CD14-positive monocyte (primary cell): ENCODE results near the gene OGFRL1. TPM values are rescaled to one million over a fixed set of nuclear protein-coding genes. Genes with fewer than 3 reads are reported as not detected.

Experiments
- DNase-seq, 3 donors: peaks; one replicate each; pipeline ENCODE4 v3.0.0-alpha.2; 2011 to 2022
- H2AFZ ChIP-seq: 2 replicates; pipeline ENCODE4 v1.6.0; 2012; ENCODE audit warnings: mild to moderate bottlenecking, low read depth, low read length, inconsistent platforms; ENCODE audit not compliant: insufficient read depth, poor library complexity, severe bottlenecking
- H3K27ac ChIP-seq, 2 donors: 1 replicate in 1 of 2; 2 replicates in 1 of 2; pipeline ENCODE4 v1.5.1; 2012 to 2013; ENCODE audit warnings: low read length in 2 of 2, control low read depth in 1 of 2, inconsistent platforms in 1 of 2, low read depth in 1 of 2, mild to moderate bottlenecking in 1 of 2
- H3K27me3 ChIP-seq, 2 donors: one replicate each; pipeline versions ENCODE4 v1.6.0 to v1.6.1; 2011 to 2013; ENCODE audit warnings: low read length in 2 of 2; ENCODE audit not compliant: control insufficient read depth in 2 of 2, insufficient read depth in 2 of 2
- H3K36me3 ChIP-seq, 2 donors: replicated peaks in 1 of 2; 1 replicate in 1 of 2; 2 replicates in 1 of 2; pipeline versions ENCODE4 v1.5.1 to v1.6.1; 2012 to 2013; ENCODE audit warnings: low read length in 2 of 2, control low read depth in 1 of 2, inconsistent platforms in 1 of 2, mild to moderate bottlenecking in 1 of 2; ENCODE audit not compliant: insufficient read depth in 2 of 2, control insufficient read depth in 1 of 2
- H3K4me1 ChIP-seq, 2 donors: 1 replicate in 1 of 2; 2 replicates in 1 of 2; pipeline versions ENCODE4 v1.5.1 to v1.6.1; 2012 to 2013; ENCODE audit warnings: low read length in 2 of 2, control low read depth in 1 of 2, inconsistent platforms in 1 of 2, mild to moderate bottlenecking in 1 of 2, moderate library complexity in 1 of 2; ENCODE audit not compliant: insufficient read depth in 2 of 2, control insufficient read depth in 1 of 2
- H3K4me2 ChIP-seq: replicated peaks from 2 replicates; pipeline ENCODE3; 2012; ENCODE audit warnings: low read length, moderate library complexity, mild to moderate bottlenecking; ENCODE audit not compliant: poor library complexity, severe bottlenecking; ENCODE audit errors: extremely low read depth
- H3K4me3 ChIP-seq, 3 experiments: fragments of 200-600 bp in 1 of 3; sonication (generic) in 1 of 3; replicated peaks in 1 of 3; 1 replicate in 2 of 3; 2 replicates in 1 of 3; pipeline ENCODE4 v1.5.1; 2011 to 2013; ENCODE audit warnings: low read length in 3 of 3, mild to moderate bottlenecking in 3 of 3, control low read depth in 2 of 3, low read depth in 2 of 3, inconsistent platforms in 1 of 3, moderate library complexity in 1 of 3
- H3K79me2 ChIP-seq: 2 replicates; pipeline ENCODE4 v1.6.0; 2012; ENCODE audit warnings: mild to moderate bottlenecking, control low read depth, inconsistent platforms, low read length, moderate library complexity; ENCODE audit not compliant: insufficient read depth
- H3K9ac ChIP-seq: 2 replicates; pipeline ENCODE4 v1.6.0; 2017; ENCODE audit warnings: low read length, mild to moderate bottlenecking; ENCODE audit not compliant: insufficient read depth, poor library complexity, severe bottlenecking
- H3K9me3 ChIP-seq, 2 donors: replicated peaks in 1 of 2; 1 replicate in 1 of 2; 2 replicates in 1 of 2; pipeline versions ENCODE4 v1.5.1 to v1.6.1; 2012 to 2013; ENCODE audit warnings: low read length in 2 of 2, control low read depth in 1 of 2; ENCODE audit not compliant: control insufficient read depth in 1 of 2, insufficient read depth in 1 of 2
- H4K20me1 ChIP-seq: 2 replicates; pipeline ENCODE4 v1.6.0; 2012; ENCODE audit warnings: mild to moderate bottlenecking, low read length, control low read depth, moderate library complexity; ENCODE audit not compliant: insufficient read depth
- H3K27ac Mint-ChIP-seq, 7 donors: one replicate each; pipeline ENCODE4 v1.8.0; 2020; ENCODE audit warnings: mild to moderate bottlenecking in 7 of 7, mixed read lengths in 7 of 7, moderate library complexity in 6 of 7, inconsistent platforms in 2 of 7
- H3K27me3 Mint-ChIP-seq, 3 donors: one replicate each; pipeline ENCODE4 v1.8.0; 2021 to 2022; ENCODE audit warnings: low read depth in 3 of 3, mild to moderate bottlenecking in 3 of 3, mixed read lengths in 3 of 3, moderate library complexity in 3 of 3, inconsistent platforms in 1 of 3
- H3K36me3 Mint-ChIP-seq, 2 donors: one replicate each; pipeline ENCODE4 v1.8.0; 2020; ENCODE audit warnings: mixed read lengths in 2 of 2, inconsistent platforms in 1 of 2, mild to moderate bottlenecking in 1 of 2
- H3K4me1 Mint-ChIP-seq: one replicate; pipeline ENCODE4 v1.8.0; 2020; ENCODE audit warnings: mild to moderate bottlenecking, mixed read lengths
- H3K4me3 Mint-ChIP-seq, 2 donors: one replicate each; pipeline ENCODE4 v1.8.0; 2020; ENCODE audit warnings: mild to moderate bottlenecking in 2 of 2, mixed read lengths in 2 of 2, moderate library complexity in 1 of 2
- H3K9me3 Mint-ChIP-seq, 7 donors: one replicate each; pipeline ENCODE4 v1.8.0; 2020 to 2022; ENCODE audit warnings: mixed read lengths in 7 of 7, mild to moderate bottlenecking in 6 of 7, moderate library complexity in 6 of 7, inconsistent platforms in 2 of 7
- WGBS: methylation state at CpG from one replicate; pipeline ENCODE4 v1.1.5; 2013; ENCODE audit warnings: missing lambda C conversion rate; ENCODE audit not compliant: insufficient coverage; 5-methylcytosine and 5-hydroxymethylcytosine counted together
- intact Hi-C, 2 donors: fragments of 100-400 bp; cut with micrococcal nuclease; formaldehyde crosslinking; loops; one replicate each; pipeline versions ENCODE4 v1.15.0 to v1.15.1; 2023
- polyA plus RNA-seq, 3 donors: library from polyadenylated mRNA; depleted of rRNA in 1 of 3; unstranded in 2 of 3; stranded (reverse) in 1 of 3; fragments of 300-500 nt in 2 of 3; fragments of >200 nt in 1 of 3; fragmentation: Illumina TruSeq in 2 of 3; gene quantifications; 1 replicate in 2 of 3; 2 replicates in 1 of 3; pipeline ENCODE4 v1.2.3, GENCODE V29; 2012 to 2021
- TF ChIP-seq, protein P1 (sequence below): fragments of 200-600 bp; IDR thresholded peaks from one replicate; pipeline ENCODE4 v1.8.0; 2022; ENCODE audit warnings: antibody characterized with exemption, mild to moderate bottlenecking

Gene OGFRL1
- polyA plus RNA-seq, 3 donors, result 52.9 to 72.8 (median 58.3) TPM

DNA sequence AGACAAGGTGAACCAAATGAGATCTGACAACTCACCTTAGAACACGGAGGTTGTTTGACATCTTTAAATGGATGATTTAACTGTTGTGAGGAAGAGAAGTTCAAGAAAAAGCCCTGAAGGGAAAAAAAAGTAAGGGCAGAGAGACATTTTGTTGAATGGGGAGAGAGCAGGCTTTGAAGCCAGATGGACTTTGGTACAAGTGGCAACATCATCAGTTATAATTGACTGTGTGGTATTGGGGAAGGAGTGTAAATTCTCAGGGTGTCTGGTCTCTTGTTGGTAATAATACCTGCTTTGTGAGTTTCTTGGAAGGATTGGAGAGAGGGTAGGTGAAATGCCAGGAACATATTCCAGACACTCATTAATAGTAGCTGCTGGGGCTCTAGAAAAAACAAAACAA is 21.6 kb downstream of the OGFRL1 start:
- intact Hi-C loops, result no loop called here
- Histone ChIP-seq H3K79me2 (no peaks in the 10 kb centered on the region), H3K4me3 (no peak overlapping the region), H3K4me2 (no peak overlapping the region), H3K9ac (no peak overlapping the region), H3K36me3 (peaks cover 6 to 14% of the 10 kb centered on the region in 2 donors), H2AFZ (no peak overlapping the region), H3K27ac (no peak overlapping the region), H3K4me1 (no peaks in the 10 kb centered on the region), H3K27me3 (no peaks in the 10 kb centered on the region), H3K9me3 (no peaks in the 10 kb centered on the region), H4K20me1 (peaks cover 48% of the 10 kb centered on the region)
- WGBS, result no CpG with 5 or more reads among the region's 1 CpG
- TF ChIP-seq, protein P1, sequence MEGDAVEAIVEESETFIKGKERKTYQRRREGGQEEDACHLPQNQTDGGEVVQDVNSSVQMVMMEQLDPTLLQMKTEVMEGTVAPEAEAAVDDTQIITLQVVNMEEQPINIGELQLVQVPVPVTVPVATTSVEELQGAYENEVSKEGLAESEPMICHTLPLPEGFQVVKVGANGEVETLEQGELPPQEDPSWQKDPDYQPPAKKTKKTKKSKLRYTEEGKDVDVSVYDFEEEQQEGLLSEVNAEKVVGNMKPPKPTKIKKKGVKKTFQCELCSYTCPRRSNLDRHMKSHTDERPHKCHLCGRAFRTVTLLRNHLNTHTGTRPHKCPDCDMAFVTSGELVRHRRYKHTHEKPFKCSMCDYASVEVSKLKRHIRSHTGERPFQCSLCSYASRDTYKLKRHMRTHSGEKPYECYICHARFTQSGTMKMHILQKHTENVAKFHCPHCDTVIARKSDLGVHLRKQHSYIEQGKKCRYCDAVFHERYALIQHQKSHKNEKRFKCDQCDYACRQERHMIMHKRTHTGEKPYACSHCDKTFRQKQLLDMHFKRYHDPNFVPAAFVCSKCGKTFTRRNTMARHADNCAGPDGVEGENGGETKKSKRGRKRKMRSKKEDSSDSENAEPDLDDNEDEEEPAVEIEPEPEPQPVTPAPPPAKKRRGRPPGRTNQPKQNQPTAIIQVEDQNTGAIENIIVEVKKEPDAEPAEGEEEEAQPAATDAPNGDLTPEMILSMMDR, result no peak
- DNase-seq, result no peak
- no peak overlapping the region for H3K4me3 Mint-ChIP-seq
- H3K27ac Mint-ChIP-seq, result peak overlapping the region in 1 of 7 donors; percentile 7
- H3K36me3 Mint-ChIP-seq, result peaks cover 12 to 15% of the 10 kb centered on the region in 2 donors
- peaks cover 0 to 1% (median 0%) of the 10 kb centered on the region in 3 donors for H3K27me3 Mint-ChIP-seq
- H3K4me1 Mint-ChIP-seq, result peaks cover 8% of the 10 kb centered on the region
- H3K9me3 Mint-ChIP-seq, result no peaks in the 10 kb centered on the region

DNA sequence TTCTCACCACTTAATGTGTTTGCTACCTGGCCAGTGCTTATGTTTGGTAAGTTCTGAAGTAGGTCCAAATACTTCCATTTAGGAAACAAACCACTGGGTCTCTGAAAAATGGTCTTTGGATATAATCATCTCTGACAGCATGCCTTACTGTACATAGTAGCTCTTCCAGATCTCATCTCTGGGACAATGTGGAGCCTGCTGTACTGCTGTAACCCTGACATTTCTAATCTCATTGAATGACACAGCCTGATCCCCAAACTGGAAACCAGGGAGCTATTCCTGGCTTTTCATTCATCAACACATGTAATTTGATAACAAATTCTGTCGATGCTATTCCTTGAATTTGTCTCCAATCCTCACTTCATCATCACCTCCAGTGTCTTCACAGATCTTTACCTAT is 23.5 kb downstream of the OGFRL1 start:
- TF ChIP-seq, protein P1, result no peak
- 100% methylated on average over 1 of the region's 1 CpG for WGBS
- H3K27me3 Mint-ChIP-seq, result peaks cover 0 to 1% (median 0%) of the 10 kb centered on the region in 3 donors

More for the DNA sequence above, 23.5 kb downstream of the OGFRL1 start:
- peaks cover 9% of the 10 kb centered on the region for H3K4me1 Mint-ChIP-seq
- no peaks in the 10 kb centered on the region for H3K27me3 ChIP-seq
- no peak overlapping the region for H3K27ac Mint-ChIP-seq
- peaks cover 6% of the 10 kb centered on the region in 2 donors for H3K36me3 Mint-ChIP-seq
- peaks cover 29% of the 10 kb centered on the region for H4K20me1 ChIP-seq
- no peak for DNase-seq
- peaks cover 0 to 2% of the 10 kb centered on the region in 2 donors for H3K36me3 ChIP-seq
- no peak overlapping the region for H2AFZ ChIP-seq
- no peaks in the 10 kb centered on the region for H3K9me3 Mint-ChIP-seq
- H3K4me3 ChIP-seq, result no peak overlapping the region
- H3K4me1 ChIP-seq, result no peaks in the 10 kb centered on the region
- no peak overlapping the region for H3K4me2 ChIP-seq
- no peak overlapping the region for H3K9ac ChIP-seq
- H3K9me3 ChIP-seq, result no peaks in the 10 kb centered on the region
- no peak overlapping the region for H3K27ac ChIP-seq
- H3K4me3 Mint-ChIP-seq, result no peak overlapping the region
- intact Hi-C loops, result no loop called here
- H3K79me2 ChIP-seq, result no peaks in the 10 kb centered on the region
